OCI-LY1 (cell line): ENCODE measurements around the gene CANT1.

Source experiments
- CTCF ChIP-seq: fragments of 200-600 bp; sonication (generic), shearing (Covaris generic); IDR thresholded peaks from 2 replicates; pipeline ENCODE4 v1.5.1; 2017; ENCODE audit warnings: mild to moderate bottlenecking, antibody characterized with exemption, low read length, moderate library complexity, mixed read lengths
- EZH2 ChIP-seq: fragments of 200-600 bp; sonication (generic), shearing (Covaris generic); IDR thresholded peaks from 2 replicates; pipeline ENCODE4 v1.8.0; 2017; ENCODE audit warnings: borderline replicate concordance, mixed run types, mild to moderate bottlenecking, antibody characterized with exemption, low read length, moderate library complexity, mixed read lengths

- TF ChIP-seq CTCF, result no peak
- no peak for TF ChIP-seq EZH2
Measured at GRCh38 chr17:79014158-79014758, 4.7 kb upstream of the CANT1 start.
